ENCODE data around the gene HIVEP1.

- TF ChIP-seq CTCF (IDR thresholded peaks at IDR 0.05): no peak
- TF ChIP-seq EP300 (IDR thresholded peaks at IDR 0.05): no peak
- TF ChIP-seq POLR2A (IDR thresholded peaks at IDR 0.05): no peak
Observed at GRCh38 chr6:12088531-12088930, 76.4 kb downstream of the HIVEP1 start.
